HPDE6-E6E7 (cell line): ENCODE data around the gene SAP25.
"Not testable (repeated sequence)": the region's sequence is repeated elsewhere in the genome, so short reads cannot be mapped to it uniquely, and the experiment has no call there.

Experiments used
- DNase-seq: peaks from one replicate; pipeline ENCODE4 v3.0.0; 2011; ENCODE audit warnings: missing footprints; ENCODE audit errors: extremely low spot score

Gene SAP25

DNA sequence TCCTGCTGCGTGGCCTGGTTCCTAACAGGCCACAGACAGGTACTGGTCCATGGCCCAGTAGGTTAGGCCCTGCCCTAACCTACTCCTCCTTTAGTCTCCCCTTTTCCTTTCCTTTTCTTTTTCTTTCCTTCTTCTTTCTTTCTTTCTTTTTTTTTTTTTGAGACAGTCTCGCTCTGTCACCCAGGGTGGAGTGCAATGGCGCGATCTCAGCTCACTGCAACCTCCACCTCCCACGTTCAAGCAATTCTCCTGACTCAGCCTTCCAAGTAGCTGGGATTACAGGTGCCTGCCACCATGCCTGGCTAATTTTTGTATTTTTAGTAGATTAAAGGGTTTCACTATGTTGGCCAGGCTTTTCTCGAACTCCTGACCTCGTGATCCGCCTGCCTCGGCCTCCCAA lies 37.7 kb downstream of the SAP25 start:
- not testable (repeated sequence) for DNase-seq

DNA sequence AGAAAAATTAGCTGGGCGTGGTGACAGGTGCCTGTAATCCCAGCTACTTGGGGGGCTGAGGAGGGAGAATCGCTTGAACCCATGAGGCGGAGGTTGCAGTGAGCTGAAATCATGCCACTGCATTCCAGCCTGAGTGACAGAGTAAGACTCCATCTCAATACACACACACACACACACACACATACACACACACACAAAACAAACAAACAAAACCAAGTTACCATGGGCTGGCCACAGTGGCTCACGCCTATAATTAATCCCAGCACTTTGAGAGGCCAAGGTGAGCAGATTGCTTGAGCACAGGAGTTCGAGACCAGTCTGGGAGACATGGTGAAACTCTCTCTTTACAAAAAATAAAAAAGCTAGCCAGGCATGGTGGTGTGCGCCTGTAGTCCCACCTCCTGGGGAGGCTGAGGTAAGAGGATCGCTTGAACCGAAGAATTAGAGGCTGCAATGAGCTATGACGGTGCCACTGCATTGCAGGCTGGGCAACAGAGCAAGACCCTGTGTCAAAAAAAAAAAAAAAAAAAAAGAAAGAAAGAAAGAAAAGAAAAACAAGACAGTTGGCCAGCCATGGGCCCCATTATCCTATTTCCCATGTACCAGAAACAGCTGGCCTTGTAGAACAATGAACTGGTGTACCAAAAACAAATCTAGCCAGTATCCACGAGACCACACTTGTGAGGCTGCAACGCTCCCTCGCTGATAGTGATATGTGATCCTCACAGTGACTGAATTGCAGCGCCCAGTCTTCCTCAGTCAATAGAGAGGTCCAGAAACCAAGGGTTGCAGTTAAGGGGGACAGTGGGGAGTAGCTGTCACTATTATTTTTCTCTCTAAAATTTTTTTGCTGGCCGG lies 41.3 kb downstream of the SAP25 start:
- no peak for DNase-seq

DNA sequence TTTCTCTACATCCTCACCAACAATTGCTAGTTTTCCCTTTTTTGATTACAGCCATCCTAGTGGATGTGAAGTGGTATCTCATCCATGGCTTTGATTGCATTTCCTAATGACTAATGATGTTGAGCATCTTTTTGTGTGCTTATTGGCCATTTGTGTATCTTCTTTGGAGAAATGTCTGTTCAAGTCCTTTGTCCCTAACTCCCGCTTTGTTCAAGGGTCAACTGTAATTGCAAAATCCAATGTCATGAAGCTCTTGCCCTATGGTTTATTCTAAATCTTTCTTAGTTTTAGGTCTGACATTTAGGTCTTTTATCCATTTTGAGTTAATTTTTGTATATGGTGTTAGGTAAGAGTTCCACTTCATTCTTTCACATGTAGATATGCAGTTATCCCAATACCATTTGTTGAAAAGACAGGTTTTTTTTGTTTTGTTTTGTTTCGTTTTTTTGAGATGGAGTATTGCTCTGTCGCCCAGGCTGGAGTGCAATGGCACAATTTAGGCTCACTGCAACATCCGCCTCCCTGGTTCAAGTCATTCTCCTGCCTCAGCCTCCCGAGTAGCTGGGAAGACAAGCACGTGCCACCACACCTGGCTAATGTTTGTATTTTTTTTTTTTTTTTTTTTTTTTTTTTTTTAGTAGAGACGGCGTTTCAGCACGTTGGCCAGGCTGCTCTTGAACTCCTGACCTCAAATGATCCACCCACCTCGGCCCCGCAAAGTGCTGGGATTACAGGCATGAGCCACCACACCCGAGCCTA lies 45.4 kb downstream of the SAP25 start:
- not testable (repeated sequence) for DNase-seq

- not testable (repeated sequence) for DNase-seq
Observed at GRCh38 chr7:100523192-100523591, 50.5 kb downstream of the SAP25 start.
